ENCODE results near the gene ACYP1. TPM values are rescaled to one million over a fixed set of nuclear protein-coding genes. Genes with fewer than 3 reads are reported as not detected.
"Not testable (repeated sequence)": the region's sequence is repeated elsewhere in the genome, so short reads cannot be mapped to it uniquely, and the experiment has no call there.

ACYP1 gene
- total RNA-seq, 3 donors from 2014 or later (not counting 1 experiment from before 2014, with no cell fraction given): 13.3 to 17.4 (median 14.9) TPM

GRCh38 chr14:75068294-75069120 lies 4.7 kb upstream of the ACYP1 start:
- TF ChIP-seq, protein P1, sequence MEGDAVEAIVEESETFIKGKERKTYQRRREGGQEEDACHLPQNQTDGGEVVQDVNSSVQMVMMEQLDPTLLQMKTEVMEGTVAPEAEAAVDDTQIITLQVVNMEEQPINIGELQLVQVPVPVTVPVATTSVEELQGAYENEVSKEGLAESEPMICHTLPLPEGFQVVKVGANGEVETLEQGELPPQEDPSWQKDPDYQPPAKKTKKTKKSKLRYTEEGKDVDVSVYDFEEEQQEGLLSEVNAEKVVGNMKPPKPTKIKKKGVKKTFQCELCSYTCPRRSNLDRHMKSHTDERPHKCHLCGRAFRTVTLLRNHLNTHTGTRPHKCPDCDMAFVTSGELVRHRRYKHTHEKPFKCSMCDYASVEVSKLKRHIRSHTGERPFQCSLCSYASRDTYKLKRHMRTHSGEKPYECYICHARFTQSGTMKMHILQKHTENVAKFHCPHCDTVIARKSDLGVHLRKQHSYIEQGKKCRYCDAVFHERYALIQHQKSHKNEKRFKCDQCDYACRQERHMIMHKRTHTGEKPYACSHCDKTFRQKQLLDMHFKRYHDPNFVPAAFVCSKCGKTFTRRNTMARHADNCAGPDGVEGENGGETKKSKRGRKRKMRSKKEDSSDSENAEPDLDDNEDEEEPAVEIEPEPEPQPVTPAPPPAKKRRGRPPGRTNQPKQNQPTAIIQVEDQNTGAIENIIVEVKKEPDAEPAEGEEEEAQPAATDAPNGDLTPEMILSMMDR (IDR thresholded peaks at IDR 0.05): no peak
- WGBS (ENCODE audit: insufficient coverage): 62% methylated on average over 14 of the region's 15 CpGs
- no peaks in the 10 kb centered on the region for H3K9me3 ChIP-seq (ENCODE audit: control insufficient read depth, insufficient read depth, low read length)
- ATAC-seq (no peak), DNase-seq (no peak)
- Mint-ChIP-seq H3K4me1 (peaks cover 8 to 12% of the 10 kb centered on the region in 2 donors), H3K4me3 (no peak overlapping the region), H3K9me3 (no peaks in the 10 kb centered on the region), H3K27ac (no peak overlapping the region), H3K36me3 (no peaks in the 10 kb centered on the region), H3K27me3 (ENCODE audit: low read depth in 2 of 2) (no peaks in the 10 kb centered on the region)
- intact Hi-C loops (cut with micrococcal nuclease): no loop called here
- H3K4me1 ChIP-seq (ENCODE audit: control insufficient read depth, insufficient read depth, low read length): peaks cover 13% of the 10 kb centered on the region
- H3K27ac ChIP-seq (ENCODE audit: low read length): no peak overlapping the region
- peak overlapping the region; percentile 76 for H3K4me3 ChIP-seq (ENCODE audit: low read length)
- H3K27me3 ChIP-seq (ENCODE audit: control insufficient read depth, insufficient read depth, low read length): no peaks in the 10 kb centered on the region
- H3K36me3 ChIP-seq (ENCODE audit: control insufficient read depth, insufficient read depth, low read length): no peaks in the 10 kb centered on the region

DNA sequence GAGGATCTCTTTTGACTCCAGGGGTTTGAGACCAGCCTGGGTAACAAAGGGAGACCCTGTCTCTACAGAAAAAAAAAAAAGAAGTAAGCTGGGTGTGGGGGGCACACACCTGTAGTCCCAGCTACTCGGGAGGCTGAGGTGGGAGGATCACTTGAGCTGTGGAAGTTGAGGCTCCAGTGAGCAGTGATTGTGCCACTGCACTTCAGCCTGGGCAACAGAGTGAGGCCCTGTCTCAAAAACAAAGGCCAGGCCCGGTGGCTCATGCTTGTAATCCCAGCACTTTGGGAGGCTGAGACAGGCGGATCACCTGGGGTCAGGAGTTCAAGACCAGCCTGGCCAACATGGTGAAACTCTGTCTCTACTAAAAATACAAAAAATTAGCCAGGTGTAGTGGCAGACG lies 3.9 kb upstream of the ACYP1 start:
- ATAC-seq; H3K4me3 Mint-ChIP-seq; H3K36me3 Mint-ChIP-seq; H3K27ac Mint-ChIP-seq; H3K27me3 ChIP-seq (ENCODE audit: control insufficient read depth, insufficient read depth, low read length); intact Hi-C loops (cut with micrococcal nuclease); H3K4me3 ChIP-seq (ENCODE audit: low read length); H3K9me3 ChIP-seq (ENCODE audit: control insufficient read depth, insufficient read depth, low read length); DNase-seq; H3K27me3 Mint-ChIP-seq (ENCODE audit: low read depth in 2 of 2); H3K27ac ChIP-seq (ENCODE audit: low read length); H3K36me3 ChIP-seq (ENCODE audit: control insufficient read depth, insufficient read depth, low read length); H3K9me3 Mint-ChIP-seq: not testable (repeated sequence)
- peaks cover 20% of the 10 kb centered on the region for H3K4me1 ChIP-seq (ENCODE audit: control insufficient read depth, insufficient read depth, low read length)
- H3K4me1 Mint-ChIP-seq: peaks cover 16 to 19% of the 10 kb centered on the region in 2 donors
- over 99% methylated on average over 4 of the region's 4 CpGs for WGBS (ENCODE audit: insufficient coverage)

DNA sequence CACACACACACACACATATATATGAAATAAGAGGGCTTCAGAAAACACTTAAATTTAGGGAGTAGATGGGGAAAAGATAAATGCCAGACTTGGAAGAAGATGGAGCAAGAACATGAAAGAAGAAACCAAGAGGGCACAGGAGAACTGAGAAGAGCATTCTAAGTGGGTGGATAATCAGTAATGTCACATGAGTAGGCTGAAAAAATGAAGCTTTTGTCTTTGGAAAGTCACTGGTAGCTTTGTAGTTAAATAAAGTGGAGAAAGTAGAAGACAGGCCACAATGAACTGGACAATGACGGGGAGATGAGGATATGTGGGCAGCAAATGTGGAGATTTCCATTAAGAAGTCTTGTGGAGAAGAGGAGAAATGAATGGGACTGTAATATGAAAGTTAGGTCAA lies 3.4 kb upstream of the ACYP1 start:
- H3K4me3 ChIP-seq (ENCODE audit: low read length): no peak overlapping the region
- 98% methylated on average over 1 of the region's 1 CpG for WGBS (ENCODE audit: insufficient coverage)
- Mint-ChIP-seq H3K36me3 (no peaks in the 10 kb centered on the region), H3K27me3 (ENCODE audit: low read depth in 2 of 2) (no peaks in the 10 kb centered on the region), H3K27ac (no peak overlapping the region), H3K4me1 (peaks cover 18 to 22% of the 10 kb centered on the region in 2 donors), H3K4me3 (no peak overlapping the region), H3K9me3 (no peaks in the 10 kb centered on the region)
- no peaks in the 10 kb centered on the region for H3K36me3 ChIP-seq (ENCODE audit: control insufficient read depth, insufficient read depth, low read length)
- DNase-seq: no peak
- no peaks in the 10 kb centered on the region for H3K27me3 ChIP-seq (ENCODE audit: control insufficient read depth, insufficient read depth, low read length)
- H3K9me3 ChIP-seq (ENCODE audit: control insufficient read depth, insufficient read depth, low read length): no peaks in the 10 kb centered on the region
- intact Hi-C loops (cut with micrococcal nuclease): no loop called here
- no peak overlapping the region for H3K27ac ChIP-seq (ENCODE audit: low read length)
- TF ChIP-seq, protein P1 (IDR thresholded peaks at IDR 0.05): no peak
- peaks cover 20% of the 10 kb centered on the region for H3K4me1 ChIP-seq (ENCODE audit: control insufficient read depth, insufficient read depth, low read length)
- ATAC-seq: no peak

DNA sequence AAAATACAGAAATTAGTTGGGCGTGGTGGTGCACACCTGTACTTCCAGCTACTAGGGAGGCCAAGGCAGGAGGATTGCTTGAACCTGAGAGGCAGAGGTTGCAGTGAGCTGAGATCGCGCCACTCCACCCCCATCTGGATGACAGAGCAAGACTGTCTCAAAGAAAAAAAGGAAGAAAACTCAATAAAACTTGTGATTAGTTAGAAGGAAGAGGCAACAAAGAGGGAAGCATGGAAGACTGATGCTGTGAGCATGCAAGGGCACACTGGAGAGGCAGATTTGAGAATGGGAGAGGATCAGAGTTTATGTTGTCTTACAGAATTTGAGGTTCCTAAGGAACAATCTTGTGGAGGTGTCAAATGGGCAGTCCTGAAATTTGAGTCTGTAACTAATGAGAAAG lies 2.9 kb upstream of the ACYP1 start:
- Histone ChIP-seq H3K4me3 (ENCODE audit: low read length) (no peak overlapping the region), H3K27ac (ENCODE audit: low read length) (no peak overlapping the region), H3K9me3 (ENCODE audit: control insufficient read depth, insufficient read depth, low read length) (no peaks in the 10 kb centered on the region), H3K27me3 (ENCODE audit: control insufficient read depth, insufficient read depth, low read length) (no peaks in the 10 kb centered on the region), H3K4me1 (ENCODE audit: control insufficient read depth, insufficient read depth, low read length) (peaks cover 20% of the 10 kb centered on the region), H3K36me3 (ENCODE audit: control insufficient read depth, insufficient read depth, low read length) (no peaks in the 10 kb centered on the region)
- WGBS (ENCODE audit: insufficient coverage): 100% methylated on average over 2 of the region's 3 CpGs
- no peak for ATAC-seq
- H3K4me1 Mint-ChIP-seq: peaks cover 18 to 22% of the 10 kb centered on the region in 2 donors
- intact Hi-C loops (cut with micrococcal nuclease): no loop called here
- no peaks in the 10 kb centered on the region for H3K9me3 Mint-ChIP-seq
- TF ChIP-seq, protein P1 (IDR thresholded peaks at IDR 0.05): no peak
- no peak overlapping the region for H3K27ac Mint-ChIP-seq
- no peak overlapping the region for H3K4me3 Mint-ChIP-seq
- H3K27me3 Mint-ChIP-seq (ENCODE audit: low read depth in 2 of 2): no peaks in the 10 kb centered on the region
- H3K36me3 Mint-ChIP-seq: no peaks in the 10 kb centered on the region
- DNase-seq: no peak

All from natural killer cell (primary cell).